Right cardiac atrium (tissue), 5 donors: Measurements from ENCODE around the gene CHPF2. TPM values are rescaled to one million over a fixed set of nuclear protein-coding genes. Genes with fewer than 3 reads are reported as not detected.

Experiments
- ATAC-seq, 2 donors: fragments of 200-7000 bp; cut with Tn5 transposase; one replicate each; pipeline versions ENCODE4 v1.8.0 to v1.9.1; 2020; ENCODE audit warnings: moderate library complexity in 2 of 2, mild to moderate bottlenecking in 1 of 2
- DNase-seq, 3 donors: peaks; one replicate each; pipeline ENCODE4 v3.0.0-alpha.2; 2020
- H3K27ac ChIP-seq: one replicate; pipeline ENCODE4 v1.5.1; 2013; ENCODE audit warnings: mild to moderate bottlenecking, low read length, control low read depth, moderate library complexity
- H3K27me3 ChIP-seq: one replicate; pipeline ENCODE4 v1.6.1; 2013; ENCODE audit not compliant: control insufficient read depth, insufficient read depth
- H3K4me1 ChIP-seq: one replicate; pipeline ENCODE4 v1.6.1; 2013; ENCODE audit warnings: low read length; ENCODE audit not compliant: control insufficient read depth, insufficient read depth
- H3K4me3 ChIP-seq: one replicate; pipeline ENCODE4 v1.5.1; 2013; ENCODE audit warnings: low read length, control low read depth
- H3K9me3 ChIP-seq: one replicate; pipeline ENCODE4 v1.6.1; 2013; ENCODE audit warnings: low read length; ENCODE audit not compliant: control insufficient read depth
- WGBS: extraction: QIAGEN DNeasy Blood & Tissue Kit; methylation state at CpG from one replicate; pipeline ENCODE4 v1.1.7; 2013; 5-methylcytosine and 5-hydroxymethylcytosine counted together
- intact Hi-C, 4 donors: fragments of 100-400 bp; cut with DNase I; formaldehyde crosslinking; loops; one replicate each; pipeline versions ENCODE4 v1.11.0 to v1.14.0; 2022 to 2023
- long read RNA-seq, 4 donors: library from polyadenylated mRNA; unstranded; transcript quantifications; one replicate each; pipeline ENCODE4 v2.0.0, GENCODE V29; 2020 to 2021
- polyA plus RNA-seq: library from polyadenylated mRNA; stranded (reverse); fragments of 200-250 nt; gene quantifications from one replicate; pipeline ENCODE4 v1.2.3, GENCODE V29; 2013
- total RNA-seq, 4 donors: library from RNA; stranded (reverse); fragmentation: NEBNext Ultra II Directional; extraction: Animal tissue kit (Norgen Biotek cat#: 25700); gene quantifications; one replicate each; pipeline ENCODE4 v1.2.1, GENCODE V29; 2021
- donor health status: healthy with polysubstance abuse.
- donor health status: DM: no; HTN: yes; CAD: no.
- donor health status: DM: no; HTN: no; CAD: no.
- donor health status: DM: no; HTN: yes; CAD: no; lungs with severe emphysema.
- donor health status: DM: yes; HTN: yes; CAD: no.

Gene CHPF2
- total RNA-seq (10 to 100 TPM; 22.2 to 35.3 (median 27.0) TPM), polyA plus RNA-seq (15.5 TPM)
- long read RNA-seq, donor 1, transcript CHPF2-201 (4 exons, 3,978 nt), result major isoform, 48 of 54 reads
- long read RNA-seq, donor 1, partial matches to known transcripts, result 3 of 54 reads
- long read RNA-seq, donor 1, other reads (novel, unspliced or antisense), result 3 of 54 reads
- long read RNA-seq, donor 2, transcript CHPF2-201 (4 exons, 3,978 nt), result major isoform, 15 of 21 reads
- long read RNA-seq, donor 2, partial matches to known transcripts, result 4 of 21 reads
- long read RNA-seq, donor 2, other reads (novel, unspliced or antisense), result 2 of 21 reads
- long read RNA-seq, donor 3, transcript CHPF2-201 (4 exons, 3,978 nt), result major isoform, 75 of 129 reads
- long read RNA-seq, donor 3, partial matches to known transcripts, result 36 of 129 reads
- long read RNA-seq, donor 3, other reads (novel, unspliced or antisense), result 18 of 129 reads
- long read RNA-seq, donor 4, transcript CHPF2-201 (4 exons, 3,978 nt), result major isoform, 29 of 38 reads
- long read RNA-seq, donor 4, partial matches to known transcripts, result 4 of 38 reads
- long read RNA-seq, donor 4, other reads (novel, unspliced or antisense), result 5 of 38 reads

GRCh38 chr7:151232091-151232916 lies at the start of gene CHPF2:
Gene CHPF2 (plus strand): TSS chr7:151232483. CDS start chr7:151234012, 1,529 bp downstream.
- Histone ChIP-seq H3K9me3 (no peaks in the 10 kb centered on the region), H3K27ac (peak within 1 kb of the TSS; percentile 42), H3K4me1 (no peaks in the 10 kb centered on the region), H3K27me3 (no peaks in the 10 kb centered on the region), H3K4me3 (peak within 1 kb of the TSS; percentile 72)
- intact Hi-C loops, result no loop called here
- under 1% methylated on average over 79 of the region's 79 CpGs for WGBS
- ATAC-seq (peak; percentile 95 to 96), DNase-seq (peak; percentile 93 to 97 (median 96))

- intact Hi-C loops, result no loop called here
- Histone ChIP-seq H3K27me3 (no peaks in the 10 kb centered on the region), H3K4me1 (no peaks in the 10 kb centered on the region), H3K27ac (no peak overlapping the region), H3K9me3 (no peaks in the 10 kb centered on the region), H3K4me3 (no peak overlapping the region)
- DNase-seq (peak in 1 of 3 donors; percentile 64), ATAC-seq (peak; percentile 11 to 22)
- 70% methylated on average over 16 of the region's 16 CpGs for WGBS
These were observed 46.3 kb upstream of the CHPF2 start for GRCh38 chr7:151185762-151186639.

- ATAC-seq, result peak; percentile 77 to 78
- intact Hi-C loops, result no loop called here
- peak within 1 kb of the TSS; percentile 85 for H3K27ac ChIP-seq
- H3K27me3 ChIP-seq, result no peaks in the 10 kb centered on the region
- H3K4me3 ChIP-seq, result peak within 1 kb of the TSS; percentile 8
- no peaks in the 10 kb centered on the region for H3K4me1 ChIP-seq
- no peaks in the 10 kb centered on the region for H3K9me3 ChIP-seq
- WGBS, result 55% methylated on average over 22 of the region's 22 CpGs
- peak in 1 of 3 donors; percentile 60 for DNase-seq
These were observed 45.5 kb upstream of the CHPF2 start, which contains the start of gene ASB10 for GRCh38 chr7:151186640-151187408. Gene ASB10 (minus strand): TSS chr7:151187250. CDS start chr7:151187130, 120 bp downstream.

GRCh38 chr7:151187409-151188251 lies 44.7 kb upstream of the CHPF2 start:
- Histone ChIP-seq H3K9me3 (no peaks in the 10 kb centered on the region), H3K4me3 (peak overlapping the region; percentile 8), H3K4me1 (no peaks in the 10 kb centered on the region), H3K27me3 (no peaks in the 10 kb centered on the region), H3K27ac (peak overlapping the region; percentile 85)
- WGBS, result 66% methylated on average over 22 of the region's 22 CpGs
- intact Hi-C loops, result no loop called here
- peak in 2 of 3 donors; percentile 62 to 73 for DNase-seq
- peak; percentile 65 to 79 for ATAC-seq

DNA sequence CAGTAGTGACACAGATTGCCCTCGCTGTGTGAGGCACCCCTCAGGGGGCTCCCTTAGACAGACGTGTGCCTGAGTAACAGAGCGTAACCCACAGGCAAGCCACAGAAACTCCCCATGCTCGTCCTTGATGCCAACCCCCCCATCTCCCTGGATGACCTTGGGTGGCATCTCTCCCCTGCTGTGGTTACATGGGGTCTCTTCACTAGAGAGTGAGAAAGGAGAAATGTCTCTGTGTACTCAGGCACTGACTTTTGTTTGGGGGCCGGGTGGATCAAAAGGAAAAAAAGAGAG lies 44.1 kb upstream of the CHPF2 start:
- Histone ChIP-seq H3K27ac (no peak overlapping the region), H3K4me3 (no peak overlapping the region), H3K9me3 (no peaks in the 10 kb centered on the region), H3K27me3 (no peaks in the 10 kb centered on the region), H3K4me1 (no peaks in the 10 kb centered on the region)
- DNase-seq (no peak), ATAC-seq (no peak)
- intact Hi-C loops, result no loop called here
- whole genome bisulfite sequencing, result 53% methylated on average over 5 of the region's 5 CpGs

DNA sequence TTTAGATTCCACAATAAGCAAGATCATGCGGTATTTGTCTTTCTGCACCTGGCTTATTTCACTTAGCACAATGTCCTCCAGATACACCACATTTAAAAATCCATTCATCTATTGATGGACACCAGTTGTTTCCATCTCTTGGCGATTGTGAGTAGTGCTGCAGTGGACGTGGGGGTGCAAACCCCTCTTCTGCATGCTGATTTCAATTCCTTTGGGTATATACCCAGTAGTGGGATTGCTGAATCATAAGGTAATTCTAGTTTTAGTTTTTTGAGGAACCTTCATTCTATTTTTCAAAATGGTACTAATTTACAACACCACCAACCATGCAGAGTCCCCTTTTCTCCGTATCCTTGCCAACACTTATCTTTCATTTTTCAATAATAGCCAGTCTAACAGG lies 43.2 kb upstream of the CHPF2 start:
- no peak overlapping the region for H3K4me3 ChIP-seq
- DNase-seq (no peak), ATAC-seq (no peak)
- no peak overlapping the region for H3K27ac ChIP-seq
- no peaks in the 10 kb centered on the region for H3K9me3 ChIP-seq
- intact Hi-C loops, result no loop called here
- H3K4me1 ChIP-seq, result no peaks in the 10 kb centered on the region
- no peaks in the 10 kb centered on the region for H3K27me3 ChIP-seq
- 73% methylated on average over 4 of the region's 4 CpGs for WGBS

- intact Hi-C loops, result no loop called here
- no peak for DNase-seq
- H3K27me3 ChIP-seq, result no peaks in the 10 kb centered on the region
- H3K4me1 ChIP-seq, result no peaks in the 10 kb centered on the region
- no peak overlapping the region for H3K4me3 ChIP-seq
- ATAC-seq, result no peak
- whole genome bisulfite sequencing, result 81% methylated on average over 12 of the region's 12 CpGs
- no peaks in the 10 kb centered on the region for H3K9me3 ChIP-seq
- no peak overlapping the region for H3K27ac ChIP-seq
These were observed 40.7 kb upstream of the CHPF2 start for GRCh38 chr7:151191544-151191943.

DNA sequence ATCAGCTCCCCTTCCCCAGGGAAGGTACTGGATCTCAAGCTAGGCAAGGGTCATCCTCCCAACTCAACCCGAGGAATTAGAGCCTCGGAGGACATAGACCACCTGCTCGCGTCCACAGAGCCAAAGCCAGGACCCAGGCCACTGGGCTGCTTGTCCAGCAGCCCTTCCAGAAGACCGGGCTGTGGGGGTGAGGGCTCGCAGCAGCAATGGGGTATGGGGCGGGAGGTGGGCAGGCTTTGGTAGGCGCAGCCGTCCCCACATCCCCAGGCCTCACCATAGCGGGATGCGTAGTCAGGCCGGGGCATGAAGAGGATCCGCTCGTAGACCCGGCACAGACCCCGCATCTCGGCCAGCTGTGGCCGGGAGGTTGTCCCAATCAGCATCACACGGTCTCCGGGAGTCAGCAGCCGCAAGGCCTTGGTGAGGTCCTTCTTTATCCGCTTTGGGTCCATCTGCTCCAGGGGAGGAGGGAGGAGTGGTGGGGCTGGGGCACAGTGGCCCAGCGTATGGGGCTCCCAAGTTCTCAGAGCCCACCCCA lies 40.2 kb upstream of the CHPF2 start:
- no peak overlapping the region for H3K4me3 ChIP-seq
- no peaks in the 10 kb centered on the region for H3K27me3 ChIP-seq
- ATAC-seq, result no peak
- intact Hi-C loops, result no loop called here
- WGBS, result 95% methylated on average over 23 of the region's 23 CpGs
- no peaks in the 10 kb centered on the region for H3K9me3 ChIP-seq
- no peak for DNase-seq
- H3K4me1 ChIP-seq, result no peaks in the 10 kb centered on the region
- H3K27ac ChIP-seq, result no peak overlapping the region

DNA sequence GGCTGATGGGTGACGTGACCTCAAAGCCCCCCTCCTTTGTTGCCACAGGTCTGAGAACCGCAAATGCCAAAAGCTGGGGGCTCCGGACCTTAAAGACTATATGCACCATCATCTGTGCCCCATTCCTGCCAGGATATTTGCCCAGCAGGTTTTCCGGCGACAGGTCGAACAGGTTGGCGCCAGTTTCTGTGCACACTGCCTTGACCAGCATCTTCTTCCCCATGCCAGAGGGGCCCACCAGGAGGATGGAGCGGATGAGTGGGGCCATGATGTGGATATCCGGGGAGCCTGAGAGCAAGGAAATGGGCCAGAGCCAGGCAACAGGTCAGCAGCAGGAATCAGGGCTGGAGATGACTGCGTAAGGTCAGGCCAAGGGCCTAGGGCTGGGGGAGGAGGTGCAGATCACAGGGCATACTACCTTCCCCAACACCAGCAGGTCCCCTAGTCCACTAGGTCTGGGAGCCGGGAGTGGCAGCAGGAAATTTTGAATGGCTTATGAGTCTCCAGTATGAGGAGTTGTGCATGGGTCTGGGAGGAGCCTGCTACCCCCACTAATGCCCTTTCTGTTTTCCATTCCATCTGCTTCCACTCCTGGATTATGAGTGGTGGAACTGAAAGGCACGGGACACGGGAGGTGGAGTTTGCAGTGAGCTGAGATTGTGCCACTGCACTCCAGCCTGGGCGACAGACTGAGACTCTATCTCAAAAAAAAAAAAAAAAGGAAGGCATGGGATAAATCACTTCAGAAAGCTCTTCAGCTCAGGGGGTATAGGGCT lies 38.9 kb upstream of the CHPF2 start:
- intact Hi-C loops, result no loop called here
- Histone ChIP-seq H3K27ac (no peak overlapping the region), H3K4me1 (no peaks in the 10 kb centered on the region), H3K4me3 (no peak overlapping the region), H3K27me3 (no peaks in the 10 kb centered on the region), H3K9me3 (no peaks in the 10 kb centered on the region)
- 90% methylated on average over 14 of the region's 14 CpGs for WGBS
- DNase-seq, result peak in 1 of 3 donors; percentile 40
- ATAC-seq, result no peak
